Measurements from ENCODE around the gene CDH13.

The CDH13 gene

GRCh38 chr16:83475108-83475507 is 848.3 kb downstream of the CDH13 start:
- POLR2A ChIA-PET: no interaction called here
- Histone ChIP-seq H3K36me3 (ENCODE audit: control insufficient read depth in 2 of 2, insufficient read depth in 1 of 2, low read length in 2 of 2) (no peaks in the 10 kb centered on the region), H3K4me3 (ENCODE audit: low read depth, low read length) (no peak overlapping the region), H3K27ac (ENCODE audit: extremely low read depth, low read depth, low read length) (no peak overlapping the region), H3K9me3 (ENCODE audit: control insufficient read depth, insufficient read depth, low read depth, low read length) (no peaks in the 10 kb centered on the region), H3K4me1 (ENCODE audit: control insufficient read depth, insufficient read depth, low read length) (no peaks in the 10 kb centered on the region; the same call in 1 of the 2 replicates)
- CTCF ChIA-PET: no interaction called here
- TF ChIP-seq ZNF26 (tag by site-specific recombination; IDR thresholded peaks at IDR 0.05) (no peak), ZNF610 (tag by site-specific recombination; IDR thresholded peaks at IDR 0.05; ENCODE audit: borderline replicate concordance) (no peak), HOXA7 (CRISPR knock-in tag; IDR thresholded peaks at IDR 0.05; ENCODE audit: borderline replicate concordance) (no peak), ZNF133 (tag by site-specific recombination; IDR thresholded peaks at IDR 0.05) (no peak), BCL11B (tag by site-specific recombination; IDR thresholded peaks at IDR 0.05; ENCODE audit: low read depth) (no peak)

- no peak for TF ChIP-seq BCL11A (tag by site-specific recombination; IDR thresholded peaks at IDR 0.05; ENCODE audit: low read depth)
- no peak for TF ChIP-seq ZNF677 (tag by site-specific recombination; IDR thresholded peaks at IDR 0.05)
- no peak for TF ChIP-seq ZBTB10 (tag by site-specific recombination; IDR thresholded peaks at IDR 0.05)
- TF ChIP-seq ZNF302 (tag by site-specific recombination; IDR thresholded peaks at IDR 0.05; ENCODE audit: low read depth): no peak
- TF ChIP-seq ZNF121 (tag by site-specific recombination; IDR thresholded peaks at IDR 0.05): no peak
- TF ChIP-seq ZBTB11 (tag by site-specific recombination; conservative IDR thresholded peaks at IDR 0.05; ENCODE audit: low read depth): no peak
- TF ChIP-seq ZBTB44 (tag by site-specific recombination; IDR thresholded peaks at IDR 0.05): no peak
- no peak for TF ChIP-seq ZNF704 (tag by site-specific recombination; IDR thresholded peaks at IDR 0.05)
- TF ChIP-seq ZNF398 (tag by site-specific recombination; IDR thresholded peaks at IDR 0.05): no peak
- no peak for TF ChIP-seq ZNF654 (tag by site-specific recombination; IDR thresholded peaks at IDR 0.05; ENCODE audit: low read depth)
- TF ChIP-seq ZNF350 (tag by site-specific recombination; IDR thresholded peaks at IDR 0.05): no peak
- TF ChIP-seq EGR2 (tag by site-specific recombination; IDR thresholded peaks at IDR 0.05; ENCODE audit: low read depth): no peak
- H3K4me3 ChIP-seq (ENCODE audit: low read depth, low read length): no peak overlapping the region
- H3K36me3 ChIP-seq (ENCODE audit: control insufficient read depth in 2 of 2, insufficient read depth in 1 of 2, low read length in 2 of 2): no peaks in the 10 kb centered on the region
- CTCF ChIA-PET: no interaction called here
- POLR2A ChIA-PET: no interaction called here
- H3K4me1 ChIP-seq (ENCODE audit: control insufficient read depth, insufficient read depth, low read length): no peaks in the 10 kb centered on the region
- H3K9me3 ChIP-seq (ENCODE audit: control insufficient read depth, insufficient read depth, low read depth, low read length): no peaks in the 10 kb centered on the region
- no peak overlapping the region for H3K27ac ChIP-seq (ENCODE audit: extremely low read depth, low read depth, low read length)
Observed at GRCh38 chr16:83481589-83481988, 854.8 kb downstream of the CDH13 start.

Measured in HEK293 (cell line).